NT2/D1 (cell line): Measurements from ENCODE around the gene KRTAP10-6.
"Not testable (repeated sequence)": the region's sequence is repeated elsewhere in the genome, so short reads cannot be mapped to it uniquely, and the experiment has no call there.

Source experiments
- DNase-seq: peaks from one replicate; pipeline ENCODE4 v3.0.0-alpha.2; 2011; ENCODE audit warnings: low read depth, low spot score
- H3K27me3 ChIP-seq: 2 replicates; pipeline ENCODE4 v1.6.0; 2011; ENCODE audit warnings: mild to moderate bottlenecking; ENCODE audit not compliant: insufficient read length, insufficient read depth
- H3K36me3 ChIP-seq: 2 replicates; pipeline ENCODE4 v1.6.1; 2011; ENCODE audit warnings: mild to moderate bottlenecking, low read length, mixed read lengths; ENCODE audit not compliant: insufficient read depth, insufficient read length
- H3K4me1 ChIP-seq: 2 replicates; pipeline ENCODE4 v1.5.1; 2011; ENCODE audit not compliant: insufficient read depth, insufficient read length
- H3K4me3 ChIP-seq: 2 replicates; pipeline ENCODE4 v1.5.1; 2011; ENCODE audit warnings: low read depth; ENCODE audit not compliant: insufficient read length
- H3K9ac ChIP-seq: 2 replicates; pipeline ENCODE4 v1.6.0; 2011; ENCODE audit warnings: low read depth; ENCODE audit not compliant: insufficient read length
- H3K9me3 ChIP-seq: 2 replicates; pipeline ENCODE4 v1.5.1; 2011; ENCODE audit warnings: mild to moderate bottlenecking, low read length; ENCODE audit not compliant: insufficient read depth
- SUZ12 ChIP-seq: IDR thresholded peaks from 2 replicates; pipeline ENCODE4 v1.6.1; 2011; ENCODE audit not compliant: insufficient read length, insufficient read depth; ENCODE audit errors: extremely low read depth
- YY1 ChIP-seq: IDR thresholded peaks from 2 replicates; pipeline ENCODE4 v1.6.1; 2011; ENCODE audit not compliant: insufficient read length, insufficient read depth
- ZNF274 ChIP-seq: IDR thresholded peaks from 2 replicates; pipeline ENCODE4 v1.6.1; 2011; ENCODE audit warnings: mild to moderate bottlenecking, low read depth, low read length

KRTAP10-6 gene

DNA sequence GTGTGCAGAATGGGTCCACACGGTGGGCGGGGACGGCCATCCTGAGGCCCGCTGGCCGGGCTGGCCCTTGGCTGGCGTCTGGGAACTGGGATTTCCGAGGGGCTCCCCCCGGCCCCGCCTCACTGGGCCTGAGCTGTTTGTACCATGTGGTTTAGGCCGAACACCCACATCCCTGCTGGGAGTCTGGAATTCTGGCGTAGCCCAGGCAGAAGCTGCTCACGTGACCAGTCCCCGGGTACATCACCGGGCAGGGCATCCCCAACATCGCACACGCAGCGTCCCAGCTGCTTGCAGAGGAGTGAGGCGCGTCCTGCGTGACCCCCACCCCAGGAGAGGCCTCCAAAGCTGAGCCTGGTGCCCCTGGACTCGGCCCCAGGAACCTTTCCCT, 10.2 kb upstream of the KRTAP10-6 start:
- no peak for DNase-seq
- no peak for TF ChIP-seq SUZ12
- TF ChIP-seq YY1: no peak
- no peak for TF ChIP-seq ZNF274

DNA sequence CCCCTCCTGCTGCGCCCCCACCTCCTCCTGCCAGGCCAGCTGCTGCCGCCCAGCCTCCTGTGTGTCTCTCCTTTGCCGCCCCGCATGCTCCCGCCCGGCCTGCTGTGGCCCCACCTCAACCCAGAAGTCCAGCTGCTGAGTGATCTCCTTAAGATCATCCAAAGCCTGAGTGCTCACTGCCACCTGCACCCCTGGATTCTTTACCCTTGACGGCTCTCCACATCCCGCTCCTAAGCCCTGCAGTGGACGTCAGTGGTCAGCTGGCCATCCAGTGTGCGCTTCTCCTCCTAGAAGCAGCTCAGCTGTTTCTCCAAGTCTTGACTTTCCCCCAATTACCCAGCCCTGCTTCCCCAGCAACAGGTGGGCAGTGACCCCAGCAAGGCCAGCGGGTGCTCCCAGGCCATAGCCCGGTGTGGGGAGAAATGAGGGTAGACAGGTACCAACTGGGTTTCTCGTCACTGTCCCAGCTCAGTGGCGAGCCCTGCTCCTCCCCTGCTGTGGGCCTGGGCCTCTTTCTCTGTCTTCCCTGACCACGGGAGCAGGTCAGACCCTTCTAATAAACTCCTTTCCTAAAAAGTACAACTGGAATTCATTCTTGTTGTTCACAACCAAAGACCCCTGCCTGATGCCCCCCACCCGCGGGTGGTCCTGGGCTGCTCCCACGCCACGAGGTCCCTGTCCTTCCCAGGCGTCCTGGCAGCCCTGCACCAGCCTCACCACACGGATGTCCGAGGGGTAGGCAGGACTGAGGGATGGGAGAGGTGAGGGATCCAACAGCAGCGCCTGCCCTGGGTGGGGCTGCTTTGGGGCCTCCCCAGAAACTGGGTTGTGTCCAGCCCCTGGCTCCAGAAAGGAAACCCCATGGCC, 9.5 kb upstream of the KRTAP10-6 start:
- H3K9me3 ChIP-seq: peaks cover 13% of the 10 kb centered on the region
- no peak overlapping the region for H3K4me3 ChIP-seq
- H3K9ac ChIP-seq: no peak overlapping the region
- no peaks in the 10 kb centered on the region for H3K27me3 ChIP-seq
- no peaks in the 10 kb centered on the region for H3K4me1 ChIP-seq
- no peaks in the 10 kb centered on the region for H3K36me3 ChIP-seq
- DNase-seq: no peak
- no peak for TF ChIP-seq SUZ12
- no peak for TF ChIP-seq ZNF274
- no peak for TF ChIP-seq YY1

More for the DNA sequence above, 10.2 kb upstream of the KRTAP10-6 start:
- H3K9me3 ChIP-seq: peaks cover 13% of the 10 kb centered on the region
- H3K4me1 ChIP-seq: no peaks in the 10 kb centered on the region
- no peaks in the 10 kb centered on the region for H3K36me3 ChIP-seq
- H3K9ac ChIP-seq: no peak overlapping the region
- H3K27me3 ChIP-seq: no peaks in the 10 kb centered on the region
- H3K4me3 ChIP-seq: no peak overlapping the region

GRCh38 chr21:44601091-44601490, 8.8 kb upstream of the KRTAP10-6 start:
- not testable (repeated sequence) for DNase-seq, H3K9ac ChIP-seq, H3K27me3 ChIP-seq, H3K4me3 ChIP-seq, H3K4me1 ChIP-seq, H3K36me3 ChIP-seq
- H3K9me3 ChIP-seq: peaks cover 13% of the 10 kb centered on the region

- H3K36me3 ChIP-seq, H3K4me1 ChIP-seq, H3K9ac ChIP-seq, H3K4me3 ChIP-seq, H3K27me3 ChIP-seq, DNase-seq: not testable (repeated sequence)
- H3K9me3 ChIP-seq: peaks cover 13% of the 10 kb centered on the region
These were observed 8.0 kb upstream of the KRTAP10-6 start, which contains the start of gene KRTAP10-7 for GRCh38 chr21:44600118-44600978. Gene KRTAP10-7, plus strand, starts transcription at chr21:44600597. Its CDS starts 25 bp downstream, at chr21:44600622.

DNA sequence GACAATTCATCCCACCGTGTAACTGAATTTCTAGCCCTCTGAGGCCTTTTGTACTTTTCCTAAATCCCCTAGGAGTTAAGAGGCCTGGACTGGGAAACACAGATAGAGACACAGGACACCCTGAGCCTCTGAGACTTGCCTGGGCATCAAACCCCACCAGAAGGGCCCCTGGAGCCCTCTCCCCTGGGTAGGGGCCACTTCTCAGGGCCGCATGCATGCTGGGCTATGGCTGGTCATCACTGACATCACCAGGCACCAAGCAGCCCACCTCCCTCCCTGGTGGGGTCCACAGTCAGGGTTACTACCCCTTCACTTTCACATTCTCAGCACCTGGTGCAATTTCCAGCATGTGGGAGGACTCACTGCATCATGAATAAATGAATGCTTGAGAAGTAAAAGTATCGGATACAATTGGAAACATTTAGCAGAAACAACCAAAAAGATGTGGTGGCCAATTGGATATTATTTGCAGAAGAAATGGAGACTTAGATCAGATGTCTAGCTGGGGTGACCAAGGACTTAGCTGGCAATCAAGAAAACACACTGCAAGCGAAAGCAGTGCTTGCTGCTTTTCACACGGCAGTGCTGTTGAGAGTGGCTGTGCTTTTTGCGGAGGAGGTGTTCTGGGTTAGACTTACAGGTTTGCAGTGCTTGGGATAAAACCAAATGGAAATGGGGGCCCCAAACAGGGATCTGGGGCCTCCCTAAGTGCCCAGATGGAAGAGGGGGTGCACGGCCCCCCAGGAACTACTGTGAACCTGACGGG, 7.1 kb upstream of the KRTAP10-6 start:
- Histone ChIP-seq H3K4me1 (no peaks in the 10 kb centered on the region), H3K9me3 (peaks cover 13% of the 10 kb centered on the region), H3K36me3 (no peaks in the 10 kb centered on the region), H3K4me3 (no peak overlapping the region), H3K9ac (no peak overlapping the region), H3K27me3 (no peaks in the 10 kb centered on the region)
- DNase-seq: no peak
- TF ChIP-seq YY1 (no peak), SUZ12 (no peak), ZNF274 (no peak)

DNA sequence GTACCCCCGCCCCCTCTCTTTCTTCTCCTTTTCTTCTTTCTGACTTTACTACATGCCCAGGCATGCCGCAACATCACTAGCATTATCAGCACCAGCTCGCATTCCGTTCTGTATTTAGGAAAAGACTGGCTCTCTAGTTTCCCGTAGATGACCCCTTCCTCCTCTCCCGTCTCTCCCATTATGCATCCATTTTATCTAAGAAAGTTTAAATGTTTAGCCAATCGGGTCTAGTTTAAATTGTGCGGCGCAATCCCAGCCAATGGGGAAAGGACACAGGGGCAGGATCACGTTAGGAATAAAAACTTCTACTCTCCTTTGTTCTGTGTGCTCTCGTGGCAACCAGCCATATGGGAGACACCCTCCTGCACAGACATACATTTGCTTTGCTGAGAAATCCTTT, 5.8 kb upstream of the KRTAP10-6 start:
- no peak for DNase-seq
- no peaks in the 10 kb centered on the region for H3K27me3 ChIP-seq
- no peak for TF ChIP-seq SUZ12
- no peak for TF ChIP-seq YY1
- no peak for TF ChIP-seq ZNF274
- peaks cover 13% of the 10 kb centered on the region for H3K9me3 ChIP-seq
- H3K36me3 ChIP-seq: no peaks in the 10 kb centered on the region
- H3K9ac ChIP-seq: no peak overlapping the region
- H3K4me1 ChIP-seq: peaks cover 2% of the 10 kb centered on the region
- no peak overlapping the region for H3K4me3 ChIP-seq
